ENCODE results near the gene MUCL3. TPM values are rescaled to one million over a fixed set of nuclear protein-coding genes. Genes with fewer than 3 reads are reported as not detected.
A peak's percentile ranks its signal among the peaks of the same experiment; 100 is the strongest.

The MUCL3 gene
- total and polyA plus RNA-seq, 2 donors (not counting 1 experiment from before 2014, with no cell fraction given) = not detected

DNA sequence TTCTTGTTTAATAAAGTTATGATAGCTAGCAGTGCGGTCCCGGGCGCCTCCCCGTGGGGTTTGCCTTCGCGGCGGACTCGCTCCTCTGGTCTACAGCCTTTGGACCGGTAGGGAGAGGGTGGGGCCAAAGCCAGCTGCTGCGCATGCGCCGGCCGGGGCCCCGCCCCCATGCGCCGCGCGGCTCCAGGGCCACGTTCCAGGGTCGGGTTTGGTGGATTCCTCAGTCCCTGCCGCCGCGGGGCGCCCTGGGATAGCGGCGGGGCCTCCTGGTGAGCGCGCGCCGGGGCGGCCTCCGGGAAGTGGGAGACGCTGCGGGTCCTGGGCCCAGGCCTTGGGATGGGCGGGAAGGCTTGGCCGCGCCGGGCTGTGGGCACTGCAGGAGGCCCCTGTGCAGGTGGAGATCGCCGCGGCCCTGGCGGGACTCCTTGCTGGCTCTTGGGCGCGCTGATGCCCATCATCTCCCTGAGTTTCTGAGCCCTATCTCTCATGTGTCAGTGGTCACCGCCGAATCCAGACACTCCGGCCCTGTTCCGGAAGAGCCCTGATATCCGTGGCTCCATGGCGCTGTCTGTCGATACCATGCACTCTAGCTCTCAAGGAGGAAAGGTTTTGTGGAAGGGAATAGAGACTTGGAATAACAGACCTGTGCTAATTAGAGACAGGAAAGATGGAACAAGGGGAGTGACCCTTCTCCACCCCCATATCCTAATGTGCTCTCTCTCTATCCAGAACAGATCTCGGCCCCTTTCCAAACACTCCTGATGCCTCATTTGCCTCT is 26.5 kb upstream of the MUCL3 start, which contains the start of gene VARS2:
TSS of gene VARS2 (plus strand) at position 163 of the 778 bp plus-strand sequence. CDS start at position 762, 599 bp downstream.
- Histone ChIP-seq H3K9ac (ENCODE audit: low read length) (peak within 1 kb of the TSS; percentile 82), H4K20me1 (ENCODE audit: control insufficient read depth, insufficient read depth, low read length, poor library complexity, severe bottlenecking) (no peaks in the 10 kb centered on the region), H3K4me3 (ENCODE audit: control extremely low read depth in 1 of 5, extremely low read depth in 1 of 5, insufficient read depth in 1 of 5, low read depth in 2 of 5, low read length in 4 of 5) (peak within 1 kb of the TSS; percentile 27 to 84 (median 78)), H2AFZ (ENCODE audit: insufficient read depth, low read depth, low read length, poor library complexity, severe bottlenecking) (peak within 1 kb of the TSS; percentile 99), H3K36me3 (replicated peaks in 1 of 2; ENCODE audit: control extremely low read depth in 1 of 2, control insufficient read depth in 1 of 2, extremely low read depth in 1 of 2, insufficient read depth in 2 of 2, low read length in 1 of 2) (peaks cover 0 to 46% of the 10 kb centered on the region in 2 experiments), H3K9me3 (ENCODE audit: control extremely low read depth in 1 of 3, control insufficient read depth in 2 of 3, insufficient read depth in 1 of 3, low read length in 2 of 3) (no peaks in the 10 kb centered on the region), H3K27ac (ENCODE audit: low read length in 2 of 2) (peak within 1 kb of the TSS; percentile 24 to 78), H3K27me3 (replicated peaks in 1 of 4; ENCODE audit: control extremely low read depth in 1 of 4, control insufficient read depth in 3 of 4, insufficient read depth in 4 of 4, low read length in 3 of 4) (no peaks in the 10 kb centered on the region), H3K4me2 (replicated peaks; ENCODE audit: low read depth, low read length, poor library complexity, severe bottlenecking) (peak within 1 kb of the TSS; percentile 95), H3K4me1 (ENCODE audit: control insufficient read depth in 2 of 2, insufficient read depth in 2 of 2, low read length in 2 of 2) (peaks cover 11 to 20% of the 10 kb centered on the region in 2 donors), H3K79me2 (ENCODE audit: control insufficient read depth, insufficient read depth, low read length) (no peaks in the 10 kb centered on the region)
- Mint-ChIP-seq H3K4me3 (peak within 1 kb of the TSS; percentile 90), H3K4me1 (peaks cover 24% of the 10 kb centered on the region), H3K27ac (peak within 1 kb of the TSS; percentile 88), H3K9me3 (ENCODE audit: insufficient read depth) (no peaks in the 10 kb centered on the region), H3K27me3 (no peaks in the 10 kb centered on the region)
- DNase-seq (peak; percentile 92), ATAC-seq (ENCODE audit: low read depth) (peak; percentile 96)
- intact Hi-C loops (cut with micrococcal nuclease) = loop anchor here (1.0 to 5.0 kb wide), 4 partner anchors 86 to 173 kb away; partner anchors contain the start of genes FLOT1 and IER3
- no peak for TF ChIP-seq EZH2 (IDR thresholded peaks at IDR 0.05; ENCODE audit: borderline replicate concordance, insufficient read depth, low read depth, low read length, poor library complexity, severe bottlenecking)
- TF ChIP-seq, protein P1, sequence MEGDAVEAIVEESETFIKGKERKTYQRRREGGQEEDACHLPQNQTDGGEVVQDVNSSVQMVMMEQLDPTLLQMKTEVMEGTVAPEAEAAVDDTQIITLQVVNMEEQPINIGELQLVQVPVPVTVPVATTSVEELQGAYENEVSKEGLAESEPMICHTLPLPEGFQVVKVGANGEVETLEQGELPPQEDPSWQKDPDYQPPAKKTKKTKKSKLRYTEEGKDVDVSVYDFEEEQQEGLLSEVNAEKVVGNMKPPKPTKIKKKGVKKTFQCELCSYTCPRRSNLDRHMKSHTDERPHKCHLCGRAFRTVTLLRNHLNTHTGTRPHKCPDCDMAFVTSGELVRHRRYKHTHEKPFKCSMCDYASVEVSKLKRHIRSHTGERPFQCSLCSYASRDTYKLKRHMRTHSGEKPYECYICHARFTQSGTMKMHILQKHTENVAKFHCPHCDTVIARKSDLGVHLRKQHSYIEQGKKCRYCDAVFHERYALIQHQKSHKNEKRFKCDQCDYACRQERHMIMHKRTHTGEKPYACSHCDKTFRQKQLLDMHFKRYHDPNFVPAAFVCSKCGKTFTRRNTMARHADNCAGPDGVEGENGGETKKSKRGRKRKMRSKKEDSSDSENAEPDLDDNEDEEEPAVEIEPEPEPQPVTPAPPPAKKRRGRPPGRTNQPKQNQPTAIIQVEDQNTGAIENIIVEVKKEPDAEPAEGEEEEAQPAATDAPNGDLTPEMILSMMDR (IDR thresholded peaks at IDR 0.05) = peak; percentile 20
- ChIA-PET POLR2A (interaction anchor here (0.8 to 1.7 kb wide), 3 partner anchors 30 to 242 kb away, joined by 3 to 18 read pairs (median 3); partner anchors contain the start of genes DDR1 and DHX16), CTCF (interaction anchor here (0.6 to 6.3 kb wide), 25 partner anchors 9 to 558 kb away, joined by 3 to 87 read pairs (median 5); partner anchors contain the start of gene DDR1)
- 2% methylated on average over 52 of the region's 52 CpGs for WGBS (ENCODE audit: insufficient coverage)
